ENCODE results near the gene XRCC3.

The XRCC3 gene

DNA sequence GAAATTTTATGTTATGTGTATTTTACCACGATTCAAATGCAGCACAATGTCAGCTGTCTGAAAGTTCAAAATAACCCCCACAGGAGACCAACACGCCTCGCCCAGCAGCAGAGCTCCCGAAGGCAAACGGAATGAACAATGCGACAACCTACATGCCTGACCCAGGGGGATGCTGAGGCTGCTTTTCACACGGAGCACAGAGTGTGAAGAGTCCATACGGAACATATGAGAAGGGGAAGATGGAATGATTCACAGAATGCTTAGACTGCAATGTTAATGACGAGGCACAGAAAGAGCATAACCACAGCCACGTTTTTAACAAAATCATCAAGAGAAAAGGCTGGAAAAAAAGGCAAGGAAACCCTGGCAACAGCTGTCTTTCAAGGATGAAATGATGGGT is 22.9 kb upstream of the XRCC3 start:
- DNase-seq, result no peak

DNA sequence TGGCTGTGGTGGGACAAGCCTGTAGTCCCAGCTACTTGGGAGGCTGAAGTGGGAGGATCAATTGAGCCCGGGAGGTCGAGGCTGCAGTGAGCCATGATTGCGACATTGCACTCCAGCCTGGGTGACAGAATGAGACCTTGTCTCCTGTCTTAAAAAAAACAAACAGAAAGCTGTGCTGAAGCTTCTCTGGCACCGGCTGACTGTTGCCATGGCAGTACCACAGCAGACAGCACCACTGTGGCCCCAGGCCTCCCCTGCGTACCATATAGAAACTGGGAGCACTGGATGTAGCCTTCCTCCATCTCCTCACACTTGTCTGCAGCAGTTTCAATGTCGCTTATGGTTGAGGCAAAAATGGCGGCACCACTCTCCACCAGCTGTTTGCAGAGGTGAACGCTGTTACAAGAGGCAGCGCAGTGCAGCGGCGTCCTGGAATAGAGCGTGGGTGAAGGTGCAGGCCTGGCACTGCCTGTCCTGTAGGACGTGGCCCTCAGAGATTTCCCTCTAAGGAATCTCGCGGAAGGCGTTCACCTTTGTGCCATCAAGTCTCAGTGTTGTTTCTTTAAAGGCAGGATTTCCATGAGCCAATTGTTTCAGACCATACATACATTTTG is 22.3 kb upstream of the XRCC3 start:
- DNase-seq, result no peak

DNA sequence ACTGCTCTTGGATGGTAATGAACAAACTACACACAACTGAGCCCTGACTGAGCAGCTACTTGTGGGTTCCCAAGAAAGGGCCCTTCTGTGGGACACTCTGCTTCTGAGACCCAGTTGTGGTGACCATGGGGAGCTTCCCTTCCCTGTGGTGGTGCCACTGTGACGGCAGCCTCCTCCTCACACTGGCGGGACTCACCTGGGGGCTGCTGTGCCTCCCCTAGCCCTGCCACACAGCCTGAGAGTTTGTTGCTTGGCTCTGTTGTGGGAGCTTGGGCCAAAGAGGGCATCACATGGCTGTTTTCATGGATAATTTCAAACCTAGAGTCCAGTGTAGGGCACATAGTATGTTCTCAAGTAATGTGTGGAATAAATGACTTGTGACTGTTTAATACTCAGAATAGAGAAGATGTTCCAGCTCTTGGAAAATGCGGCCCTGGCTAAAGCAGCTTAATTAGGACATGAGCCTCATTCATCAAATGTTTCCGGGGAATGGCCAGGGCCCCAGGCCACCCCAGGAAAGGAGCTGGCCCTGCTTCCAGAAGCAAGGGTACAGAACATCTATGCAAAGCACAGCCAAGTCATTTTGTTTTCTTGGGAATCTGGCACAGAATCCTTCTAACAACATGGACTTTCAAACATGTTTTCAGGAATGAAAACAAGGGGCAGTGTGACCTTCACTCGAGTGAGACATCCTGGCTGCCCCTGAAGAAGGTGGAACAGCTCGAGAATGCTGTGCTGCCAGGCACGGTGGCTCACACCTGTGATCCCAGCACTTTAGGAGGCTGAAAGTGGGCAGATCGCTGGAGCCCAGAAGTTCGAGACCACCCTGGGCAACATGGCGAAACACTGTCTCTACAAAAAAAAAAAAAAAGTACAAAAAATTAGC is 21.5 kb upstream of the XRCC3 start:
- no peak for DNase-seq

DNA sequence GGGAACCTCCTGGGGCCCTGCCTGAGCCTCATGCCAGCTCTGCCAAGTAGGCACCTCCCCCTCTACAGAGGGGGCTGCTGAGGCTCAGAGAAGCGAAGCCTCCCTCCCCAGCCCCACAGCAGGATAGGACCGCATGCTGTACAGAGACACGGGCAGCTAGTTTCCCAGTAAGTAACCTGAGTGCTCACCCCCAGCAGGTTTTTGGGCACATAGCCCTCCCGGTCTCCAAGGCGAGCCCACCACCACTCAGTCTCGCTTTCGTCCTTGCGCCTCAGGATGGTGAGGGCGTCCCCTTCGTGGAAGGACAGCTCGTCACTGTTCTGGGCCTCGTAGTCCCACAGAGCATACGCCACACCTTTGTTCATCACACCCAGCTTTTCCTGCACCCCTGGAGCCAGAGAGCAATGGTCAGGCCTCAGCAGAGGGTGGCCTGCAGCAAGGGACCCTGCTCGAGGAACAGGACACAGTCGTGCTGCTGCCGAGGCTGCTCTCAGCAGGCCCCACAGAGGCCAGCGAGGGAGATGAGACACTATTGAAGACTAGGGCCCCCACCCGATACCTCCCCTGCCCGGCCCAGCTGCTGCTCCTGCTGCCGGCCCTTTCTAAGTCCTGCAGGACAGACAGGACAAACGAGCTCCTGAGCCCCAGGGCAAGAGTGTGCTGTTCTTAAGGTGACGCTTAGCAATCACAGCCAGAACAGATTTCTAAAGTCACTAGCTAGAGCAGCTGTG is 20.7 kb upstream of the XRCC3 start:
- no peak for DNase-seq

DNA sequence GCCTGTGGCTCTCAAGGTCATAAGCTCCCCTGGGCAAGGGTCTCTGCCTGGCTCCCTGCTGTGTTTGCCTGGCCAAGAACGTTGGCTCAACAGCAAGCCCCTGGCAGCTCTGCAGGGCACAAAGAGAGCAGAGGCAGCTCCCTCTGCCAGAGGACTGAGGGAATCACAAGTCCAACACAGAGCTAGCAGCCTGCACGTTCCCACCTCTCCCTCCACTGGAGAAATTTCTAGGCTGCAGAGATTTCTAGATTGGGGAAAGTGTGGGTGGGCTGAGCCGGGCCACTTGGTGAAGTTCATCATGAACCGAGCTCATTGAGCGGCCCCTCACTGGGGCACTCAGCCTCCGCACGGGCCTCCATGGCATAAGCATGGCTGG is 20.2 kb upstream of the XRCC3 start:
- no peak for DNase-seq

DNA sequence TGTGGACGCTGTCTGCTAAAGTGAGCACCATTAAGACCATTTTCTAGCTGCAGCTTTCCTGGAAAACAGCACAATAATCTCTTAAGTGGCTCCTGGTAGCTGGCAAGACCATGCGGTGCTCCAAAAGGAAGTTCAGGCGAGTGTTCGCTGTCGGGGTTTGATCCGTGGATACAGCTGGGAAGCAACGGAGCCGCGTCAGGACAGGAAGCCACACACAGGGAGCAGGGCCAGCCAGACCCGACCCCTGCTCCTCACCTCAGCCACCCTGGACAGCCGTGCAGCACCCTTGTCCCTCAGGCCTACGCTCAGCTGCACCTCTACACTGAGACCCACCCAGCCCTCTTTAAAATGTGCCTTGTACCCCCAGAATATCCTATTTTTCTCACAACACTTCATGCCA is 19.8 kb upstream of the XRCC3 start:
- DNase-seq, result no peak

DNA sequence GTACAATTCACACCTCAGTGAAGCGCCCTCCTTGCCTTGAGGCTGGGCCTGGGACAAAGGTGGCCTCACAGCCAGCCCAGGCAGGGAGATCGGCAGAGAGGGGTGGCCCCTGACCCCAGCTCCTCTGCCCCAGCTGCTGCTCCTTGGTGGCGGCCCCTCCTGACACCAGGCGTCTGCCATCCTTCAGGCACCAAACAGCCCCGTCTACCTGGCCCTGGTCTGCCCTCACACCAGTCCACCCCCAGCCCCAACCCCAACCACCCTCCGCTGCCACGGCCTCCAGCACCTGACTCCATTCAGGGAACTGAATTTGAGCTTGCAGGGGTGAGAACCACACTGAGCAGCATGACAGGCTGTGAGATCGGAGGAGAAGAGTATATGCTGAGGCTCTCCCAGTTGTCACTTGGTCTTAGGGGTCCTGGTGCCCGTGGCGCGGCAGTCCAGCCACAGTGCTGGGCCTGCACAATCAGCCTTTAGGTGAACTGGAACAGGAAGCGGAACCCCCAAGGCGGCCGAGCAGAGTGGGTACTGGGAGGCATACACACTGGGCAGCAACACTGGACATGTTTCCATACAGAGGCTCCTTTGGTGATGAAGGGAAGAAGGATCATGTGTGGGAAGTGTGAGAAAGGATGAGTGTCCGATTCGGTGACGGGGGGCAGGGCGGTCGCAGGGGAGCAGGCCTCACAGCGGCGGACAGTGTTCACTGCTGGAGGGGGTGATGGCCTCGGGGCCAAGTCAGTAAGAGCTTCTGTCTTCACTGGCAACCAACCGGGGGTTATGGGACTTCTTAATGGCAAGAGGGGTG is 19.0 kb upstream of the XRCC3 start:
- DNase-seq, result no peak

DNA sequence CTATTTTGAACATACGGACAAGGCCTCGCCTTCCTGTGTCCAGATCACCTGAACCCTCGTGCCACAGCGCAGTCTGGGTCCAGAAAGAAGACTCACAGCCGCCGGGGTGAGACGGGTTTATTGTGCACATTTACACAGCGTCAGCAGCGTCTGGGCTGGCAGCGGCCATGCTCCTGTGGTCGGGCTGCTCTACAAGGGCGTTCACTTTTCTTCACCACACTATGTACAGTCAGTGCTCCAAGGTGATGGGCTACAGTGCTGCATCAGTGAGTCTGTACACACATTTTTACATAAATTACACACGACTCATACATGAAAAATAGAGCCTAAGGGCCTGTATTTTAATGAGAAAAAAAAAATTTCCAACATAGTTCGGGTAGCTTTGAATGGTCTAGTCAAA is 18.4 kb upstream of the XRCC3 start:
- no peak for DNase-seq

DNA sequence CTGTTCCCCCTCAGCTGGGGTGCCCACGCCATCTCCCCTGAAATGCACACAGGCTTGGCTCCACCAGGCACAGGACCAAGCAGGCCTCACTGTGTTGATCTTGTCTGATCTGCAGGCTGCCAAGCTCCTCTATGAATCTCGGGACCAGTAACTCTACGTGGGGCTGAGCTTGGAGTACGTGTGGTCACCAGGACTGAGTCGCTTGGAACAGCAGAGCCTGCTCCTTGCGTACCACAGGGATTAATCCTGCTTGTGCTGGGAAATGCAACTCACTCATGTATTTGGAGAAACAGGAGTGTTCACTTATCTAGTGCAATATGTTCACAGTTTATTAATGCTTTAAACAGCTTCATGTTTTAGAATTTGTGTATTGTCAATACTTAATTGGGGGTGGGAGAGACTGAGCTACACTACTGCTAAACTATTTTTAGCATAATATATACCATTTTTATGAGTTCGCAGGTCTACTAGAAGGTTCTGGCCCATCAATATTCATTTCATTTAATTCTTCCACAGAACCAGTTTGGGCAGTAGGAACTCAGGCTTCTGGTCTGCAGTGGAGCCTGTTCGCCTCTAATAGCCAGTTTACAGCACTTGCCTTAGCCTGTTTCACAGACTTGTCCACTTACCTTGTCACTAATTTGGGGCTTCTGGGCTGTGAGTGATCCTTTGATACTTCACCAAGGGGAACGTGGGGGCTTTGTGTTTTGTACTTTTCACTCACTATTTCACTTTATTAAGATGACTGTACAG is 17.8 kb upstream of the XRCC3 start:
- DNase-seq, result no peak

DNA sequence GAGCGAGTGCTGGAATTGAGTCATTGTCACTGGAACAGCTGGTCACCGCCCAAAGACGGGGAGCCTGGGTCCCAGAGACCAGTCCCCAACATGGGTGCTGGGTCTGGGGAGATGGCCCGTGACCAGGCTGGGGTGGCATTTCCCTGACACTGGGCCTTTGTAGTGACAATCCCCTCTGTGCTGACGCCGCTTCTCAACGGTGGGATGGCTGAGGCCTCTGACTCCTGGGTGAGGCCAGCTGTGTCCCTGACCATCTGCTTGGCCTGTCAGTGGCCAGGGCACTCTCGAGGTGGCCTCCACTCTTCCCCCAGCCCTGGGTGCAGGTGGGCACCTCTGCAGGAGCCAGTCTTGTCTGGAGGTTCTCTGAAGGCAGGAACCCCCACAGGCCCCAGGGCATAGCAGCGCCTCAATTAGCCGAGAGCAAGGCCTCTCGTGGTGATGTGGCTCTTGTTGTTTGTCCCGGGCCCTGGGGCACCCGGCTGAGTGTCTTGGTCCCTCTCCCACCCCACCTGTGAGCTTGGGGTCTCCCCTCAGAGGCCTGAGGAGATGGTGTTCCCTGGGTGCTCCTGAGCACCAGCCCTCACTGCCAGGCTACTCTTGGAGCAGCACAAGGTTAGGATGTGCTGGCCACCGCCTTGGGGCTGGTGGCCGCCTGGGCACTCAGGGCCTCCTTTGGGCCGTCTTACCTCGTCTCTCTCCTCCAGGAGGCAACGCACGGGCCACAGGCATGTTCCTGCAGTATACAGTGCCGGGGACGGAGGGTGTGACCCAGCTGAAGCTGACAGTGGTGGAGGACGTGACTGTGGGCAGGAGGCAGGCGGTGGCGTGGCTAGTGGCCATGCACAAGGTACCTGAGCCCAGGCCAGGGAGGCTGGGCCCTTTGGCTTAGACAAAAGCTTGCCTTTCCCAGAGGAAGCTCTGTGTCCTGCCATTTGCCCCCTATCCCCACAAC is 16.9 kb upstream of the XRCC3 start:
- DNase-seq, result no peak

DNA sequence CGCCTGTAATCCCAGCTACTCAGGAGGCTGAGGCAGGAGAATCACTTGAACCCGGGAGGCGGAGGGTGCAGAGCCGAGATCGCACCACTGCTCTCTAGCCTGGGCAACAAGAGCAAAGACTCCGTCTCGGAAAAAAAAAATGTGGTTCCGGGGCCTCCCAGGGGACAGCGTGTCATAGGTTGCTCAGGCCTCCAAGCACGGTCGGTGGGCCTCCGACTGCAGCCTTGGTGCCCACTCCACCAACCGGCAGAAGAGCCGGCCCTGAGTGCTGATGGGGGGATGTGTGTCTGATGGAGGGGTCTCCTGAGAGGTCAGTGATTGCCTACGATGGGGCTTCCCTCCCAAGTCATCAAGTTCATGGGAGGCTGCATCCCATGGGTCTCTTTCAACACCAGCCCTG is 16.2 kb upstream of the XRCC3 start:
- DNase-seq, result no peak

DNA sequence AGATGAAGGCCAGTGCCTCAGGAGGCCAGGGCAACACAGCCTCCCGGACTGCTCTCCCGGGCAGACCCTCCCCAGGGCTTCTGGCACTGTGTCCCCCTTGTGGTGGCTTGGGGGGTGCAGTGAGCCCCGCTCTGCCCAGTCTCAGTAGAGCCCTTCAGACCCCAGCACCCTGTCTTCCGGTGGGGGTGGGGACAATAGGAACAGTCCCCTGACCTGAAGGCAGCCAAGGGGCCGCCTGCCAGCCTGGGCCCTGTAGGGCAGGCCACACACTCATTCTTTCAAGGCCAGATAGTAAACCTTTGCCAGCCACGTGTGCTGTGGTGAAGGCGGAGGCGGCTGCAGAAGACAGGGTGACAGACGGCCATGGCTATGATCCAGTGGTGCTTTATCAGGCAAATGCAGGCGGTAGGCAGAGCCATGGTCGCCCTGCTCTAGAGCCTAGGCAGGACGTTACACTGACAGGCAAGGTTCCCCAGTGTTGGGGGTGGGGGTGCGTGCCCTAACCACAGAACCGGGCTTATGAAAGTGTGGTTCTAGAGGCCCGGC is 15.3 kb upstream of the XRCC3 start:
- DNase-seq, result no peak

DNA sequence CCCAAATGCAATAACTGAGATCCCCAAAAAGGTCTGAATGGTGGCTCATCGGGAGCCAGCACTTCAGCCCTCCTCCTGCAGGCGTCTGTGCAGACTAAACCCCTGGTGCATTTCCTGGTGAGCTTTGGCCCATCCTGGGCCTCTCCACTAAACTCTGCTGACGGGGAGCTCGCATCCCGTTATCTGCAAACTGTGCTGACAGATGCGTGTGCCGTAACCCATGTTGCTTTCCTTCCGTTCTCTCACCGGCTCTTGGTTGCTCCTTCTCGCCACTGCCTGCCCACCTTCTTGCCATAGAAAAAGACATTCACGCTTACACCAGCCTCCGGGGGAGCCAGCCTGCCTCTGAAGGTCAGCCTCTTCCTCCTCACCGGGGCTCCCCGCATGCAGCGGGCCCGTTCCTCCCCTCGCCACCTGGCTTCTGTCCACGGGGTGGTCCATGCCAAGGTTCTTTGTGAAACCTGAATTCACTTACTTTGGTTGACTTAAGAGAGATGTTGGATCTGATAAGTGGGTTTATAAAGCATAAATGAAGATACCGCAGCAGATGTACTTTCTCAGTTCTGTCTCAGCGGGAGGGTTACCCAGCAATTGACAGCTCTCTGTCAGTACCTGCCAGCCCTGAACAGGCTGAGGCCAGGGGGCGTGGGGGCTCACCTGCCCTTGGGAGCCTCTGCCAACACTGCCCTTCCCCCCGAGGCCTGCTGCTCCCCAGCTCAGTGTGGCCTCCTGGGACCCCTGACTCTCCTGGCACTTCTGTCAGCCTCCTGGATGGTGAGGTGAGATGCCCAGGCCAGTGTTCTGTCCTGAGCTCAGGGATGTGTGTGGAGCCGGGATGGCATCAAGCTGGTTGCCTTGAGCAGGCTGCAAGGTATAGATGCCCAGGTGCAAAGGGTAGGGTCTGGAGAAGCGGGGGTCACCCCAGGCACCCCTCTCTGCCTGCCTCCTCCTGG is 14.5 kb upstream of the XRCC3 start:
- DNase-seq, result no peak

DNA sequence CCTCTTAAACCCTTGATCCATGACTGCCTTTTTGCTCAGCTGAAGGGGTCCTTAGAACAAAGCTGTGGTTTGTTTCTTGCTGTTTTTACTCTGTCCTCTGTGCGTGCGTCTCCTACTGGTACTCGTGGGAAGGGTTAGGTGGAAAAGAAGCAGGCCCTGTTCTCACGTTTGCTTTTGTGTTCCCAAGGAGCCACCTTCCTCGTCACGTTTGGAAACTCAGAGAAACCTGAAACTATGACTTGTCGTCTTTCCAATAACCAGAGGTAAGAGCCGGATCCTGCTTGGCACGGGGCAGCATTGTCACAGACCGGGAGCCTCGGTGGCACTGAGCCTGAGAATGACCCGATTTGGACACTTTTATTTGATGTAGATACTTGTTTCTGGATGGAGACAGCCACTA is 13.5 kb upstream of the XRCC3 start:
- no peak for DNase-seq

DNA sequence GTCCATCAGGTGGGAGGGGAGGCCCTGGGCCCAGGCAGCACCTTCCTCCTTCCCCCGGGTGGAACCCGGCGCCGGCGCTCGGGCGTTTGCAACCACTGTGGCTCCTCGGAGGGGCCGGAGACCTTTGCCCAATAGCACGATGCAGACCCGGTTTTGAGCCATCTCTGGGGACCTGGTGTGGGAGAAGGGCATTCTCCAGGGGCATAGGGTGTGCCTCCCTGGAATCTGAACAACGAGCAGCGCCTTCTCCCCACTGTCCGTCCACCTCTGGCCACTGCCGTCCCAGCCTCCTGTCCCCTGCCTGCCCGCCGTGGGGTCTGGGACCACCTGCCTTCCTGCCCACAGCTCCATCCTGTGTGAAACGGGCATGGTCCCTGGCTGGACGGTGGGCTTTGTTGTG is 12.9 kb upstream of the XRCC3 start:
- no peak for DNase-seq

DNA sequence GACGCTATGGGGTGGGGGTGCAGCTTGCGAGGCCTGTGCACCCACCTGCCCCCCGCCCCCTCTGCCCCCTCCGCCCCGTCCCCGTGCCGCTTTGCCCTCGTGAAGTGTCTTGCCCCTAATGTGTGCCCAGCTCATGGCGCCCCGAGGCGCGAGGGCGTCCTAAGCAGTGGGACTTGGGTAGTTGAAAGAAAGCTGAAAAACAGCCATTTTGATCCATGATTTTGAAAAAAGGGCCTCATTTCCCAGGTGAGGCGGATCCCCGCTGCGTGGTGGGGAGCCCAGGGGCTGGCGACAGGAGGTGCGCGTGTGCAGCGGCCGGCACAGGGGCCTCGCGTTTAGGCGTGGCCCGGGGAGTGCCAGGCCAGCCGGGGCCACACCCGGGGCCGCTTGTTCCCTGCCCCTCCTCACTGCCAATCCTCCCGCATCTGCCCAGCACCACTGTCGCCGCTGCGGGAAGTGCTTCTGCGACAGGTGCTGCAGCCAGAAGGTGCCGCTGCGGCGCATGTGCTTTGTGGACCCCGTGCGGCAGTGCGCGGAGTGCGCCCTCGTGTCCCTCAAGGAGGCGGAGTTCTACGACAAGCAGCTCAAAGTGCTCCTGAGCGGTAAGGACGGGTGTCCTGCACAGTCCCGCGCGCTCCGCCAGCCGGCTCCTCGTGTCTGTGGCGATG is 12.2 kb upstream of the XRCC3 start:
- no peak for DNase-seq

DNA sequence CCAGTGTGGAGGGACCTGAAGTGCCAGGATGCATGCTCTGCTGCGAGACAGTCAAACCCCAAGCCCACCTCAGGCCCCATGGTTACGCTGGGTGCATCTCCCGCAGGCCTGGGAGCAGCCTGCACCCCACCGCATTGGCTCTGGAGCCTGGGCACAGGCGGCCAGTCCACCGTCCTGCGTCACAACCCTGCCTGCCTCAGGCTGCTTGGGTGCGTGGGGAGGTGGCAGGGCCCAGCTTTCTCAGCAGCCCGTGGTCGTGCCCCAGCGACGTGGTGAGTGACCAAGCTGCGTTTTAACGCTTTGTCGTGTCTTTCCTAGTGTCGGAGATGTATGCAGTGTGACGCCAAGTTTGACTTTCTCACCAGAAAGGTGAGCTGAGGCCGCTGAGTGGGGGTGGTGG is 11.2 kb upstream of the XRCC3 start:
- DNase-seq, result no peak

DNA sequence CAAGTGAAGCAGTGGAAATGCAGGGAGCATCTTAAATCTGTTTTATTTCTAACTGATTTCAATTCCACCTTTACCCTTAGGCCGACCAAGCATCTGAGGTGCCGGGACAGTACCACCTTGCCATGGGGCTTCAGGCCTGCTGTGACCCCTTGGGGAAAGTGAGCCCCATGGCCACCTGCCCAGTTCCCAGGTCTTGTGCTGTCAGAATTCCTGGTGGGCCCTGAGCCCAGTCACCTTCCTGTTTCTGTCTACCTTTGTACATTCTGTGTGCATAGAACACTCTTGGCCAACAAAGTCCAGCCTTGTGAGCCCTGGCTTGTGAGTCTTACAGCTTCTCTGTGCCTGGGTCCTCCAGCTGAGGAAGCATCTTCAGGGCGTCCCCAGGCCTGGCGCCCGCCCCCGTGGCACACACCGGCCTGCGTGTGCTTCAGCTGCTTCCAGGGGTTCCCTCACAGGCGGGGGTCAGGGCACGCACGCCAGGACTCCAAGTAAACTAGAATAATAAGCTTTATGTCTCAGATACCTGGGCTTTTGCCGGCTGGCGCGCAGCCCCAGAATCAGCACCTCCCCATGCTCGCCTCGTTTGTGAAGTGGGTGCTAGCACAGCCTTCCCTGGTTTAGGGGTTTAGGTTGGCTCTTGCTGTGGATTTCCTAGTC is 10.6 kb upstream of the XRCC3 start:
- DNase-seq, result no peak

Measured in NCI-H524 (cell line).